OCI-LY1 (cell line): ENCODE measurements around the gene MAP3K6.

Experiments
- H2AFZ ChIP-seq: fragments of 200-600 bp; sonication (generic), shearing (Covaris generic); 2 replicates; pipeline ENCODE4 v1.6.0; 2014; ENCODE audit warnings: antibody characterized with exemption, mild to moderate bottlenecking, low read length
- H3F3A ChIP-seq: fragments of 200-600 bp; sonication (generic), shearing (Covaris generic); 2 replicates; pipeline ENCODE4 v1.6.0; 2014; ENCODE audit warnings: mild to moderate bottlenecking, antibody characterized with exemption, low read length, moderate library complexity; ENCODE audit not compliant: insufficient read depth
- H3K27ac ChIP-seq: fragments of 200-600 bp; sonication (generic); 2 replicates; pipeline ENCODE4 v1.5.1; 2014; ENCODE audit warnings: low read length, mixed run types, mild to moderate bottlenecking, low read depth; ENCODE audit not compliant: poor library complexity, severe bottlenecking
- H3K27me3 ChIP-seq: fragments of 200-600 bp; sonication (generic); 2 replicates; pipeline ENCODE4 v1.6.0; 2014; ENCODE audit warnings: antibody characterized with exemption, mild to moderate bottlenecking, low read length, moderate library complexity; ENCODE audit not compliant: insufficient read depth
- H3K36me3 ChIP-seq: fragments of 200-600 bp; sonication (generic); 2 replicates; pipeline ENCODE4 v1.6.1; 2014; ENCODE audit warnings: mild to moderate bottlenecking, antibody characterized with exemption, low read length, moderate library complexity, mixed read lengths; ENCODE audit not compliant: insufficient read depth
- H3K4me1 ChIP-seq: fragments of 200-600 bp; sonication (generic); 2 replicates; pipeline ENCODE4 v1.5.1; 2014; ENCODE audit warnings: mild to moderate bottlenecking, low read length, moderate library complexity; ENCODE audit not compliant: insufficient read depth, severe bottlenecking
- H3K4me2 ChIP-seq: fragments of 200-600 bp; sonication (generic), shearing (Covaris generic); 2 replicates; pipeline ENCODE4 v1.6.1; 2014; ENCODE audit warnings: low read length
- H3K4me3 ChIP-seq: fragments of 200-600 bp; sonication (generic); 2 replicates; pipeline ENCODE4 v1.5.1; 2014; ENCODE audit warnings: low read length, low read depth, mild to moderate bottlenecking, mixed read lengths; ENCODE audit not compliant: poor library complexity, severe bottlenecking
- H3K79me2 ChIP-seq: fragments of 200-600 bp; shearing (Covaris generic); 2 replicates; pipeline ENCODE4 v1.6.1; 2016; ENCODE audit warnings: mixed run types, low read length, mixed read lengths; ENCODE audit not compliant: insufficient read depth
- H3K9ac ChIP-seq: fragments of 200-600 bp; sonication (generic), shearing (Covaris generic); 2 replicates; pipeline ENCODE4 v1.6.1; 2014; ENCODE audit warnings: mild to moderate bottlenecking, low read length, mixed read lengths
- H3K9me2 ChIP-seq: fragments of 200-600 bp; sonication (generic), shearing (Covaris generic); 2 replicates; pipeline ENCODE4 v1.6.1; 2014; ENCODE audit warnings: low read depth, mild to moderate bottlenecking, low read length, mixed read lengths
- H3K9me3 ChIP-seq: fragments of 200-600 bp; shearing (Covaris generic); 2 replicates; pipeline ENCODE4 v1.6.1; 2014; ENCODE audit warnings: low read length, mixed read lengths
- H4K20me1 ChIP-seq: fragments of 200-600 bp; sonication (generic), shearing (Covaris generic); 2 replicates; pipeline ENCODE4 v1.6.0; 2016; ENCODE audit warnings: mild to moderate bottlenecking, low read length; ENCODE audit not compliant: insufficient read depth
- EZH2 ChIP-seq: fragments of 200-600 bp; sonication (generic), shearing (Covaris generic); IDR thresholded peaks from 2 replicates; pipeline ENCODE4 v1.8.0; 2017; ENCODE audit warnings: borderline replicate concordance, mixed run types, mild to moderate bottlenecking, antibody characterized with exemption, low read length, moderate library complexity, mixed read lengths
- TF ChIP-seq, protein P1 (sequence below): fragments of 200-600 bp; sonication (generic), shearing (Covaris generic); IDR thresholded peaks from 2 replicates; pipeline ENCODE4 v1.5.1; 2017; ENCODE audit warnings: mild to moderate bottlenecking, antibody characterized with exemption, low read length, moderate library complexity, mixed read lengths

Gene MAP3K6

DNA sequence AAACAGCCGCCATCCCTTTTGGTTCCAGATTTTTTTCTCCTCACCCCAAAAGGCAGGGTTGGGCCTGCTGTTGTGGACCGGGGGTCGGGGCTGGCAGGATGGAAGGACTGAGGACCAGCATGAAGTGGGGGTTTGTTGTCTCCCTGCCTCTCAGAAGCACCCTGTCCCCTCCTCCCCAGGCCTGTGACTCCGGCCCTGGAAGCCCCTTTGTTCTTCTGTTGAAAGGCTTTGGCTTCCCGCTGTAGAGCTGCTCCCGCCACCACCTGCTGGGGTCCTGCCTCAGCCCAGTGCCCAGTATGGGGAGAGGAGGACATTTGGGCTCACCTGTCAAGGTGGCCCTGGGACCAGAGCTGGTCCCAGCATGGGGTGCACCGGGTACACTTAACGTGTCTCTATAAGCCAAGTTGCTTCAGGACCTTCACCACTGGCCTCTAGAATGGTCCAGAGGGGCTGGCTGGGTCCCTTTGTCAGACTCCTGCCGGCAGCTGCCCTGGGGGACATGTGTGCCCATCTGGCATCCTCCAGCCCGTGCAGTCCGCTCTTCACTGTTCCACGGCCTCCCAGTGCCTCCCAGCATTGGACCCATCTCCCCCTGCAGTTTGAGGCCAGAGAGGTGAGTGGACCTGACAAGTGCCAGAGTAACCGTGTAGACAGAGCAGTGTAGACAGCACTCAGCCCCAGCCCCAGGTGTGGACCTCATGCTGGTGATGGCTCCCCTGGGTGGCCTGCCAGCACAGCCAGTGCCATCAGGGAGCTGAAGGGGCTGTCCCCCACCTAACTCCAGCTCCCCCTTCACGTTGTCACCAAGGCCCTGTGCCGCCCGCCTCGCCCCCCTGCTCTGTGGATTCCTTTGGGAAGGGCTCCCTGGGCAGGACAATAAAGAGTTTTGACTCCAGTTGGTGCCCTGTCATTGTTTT lies 31.0 kb downstream of the MAP3K6 start:
- Histone ChIP-seq H3K36me3 (peaks cover 60% of the 10 kb centered on the region), H3K27me3 (no peaks in the 10 kb centered on the region), H3K9me2 (no peaks in the 10 kb centered on the region), H3K9ac (no peak overlapping the region), H2AFZ (no peak overlapping the region), H3K79me2 (no peaks in the 10 kb centered on the region), H4K20me1 (no peaks in the 10 kb centered on the region), H3K9me3 (no peaks in the 10 kb centered on the region), H3K4me2 (no peak overlapping the region), H3K4me1 (peaks cover 7% of the 10 kb centered on the region), H3F3A (no peaks in the 10 kb centered on the region), H3K27ac (no peak overlapping the region), H3K4me3 (no peak overlapping the region)
- no peak for TF ChIP-seq EZH2
- TF ChIP-seq, protein P1, sequence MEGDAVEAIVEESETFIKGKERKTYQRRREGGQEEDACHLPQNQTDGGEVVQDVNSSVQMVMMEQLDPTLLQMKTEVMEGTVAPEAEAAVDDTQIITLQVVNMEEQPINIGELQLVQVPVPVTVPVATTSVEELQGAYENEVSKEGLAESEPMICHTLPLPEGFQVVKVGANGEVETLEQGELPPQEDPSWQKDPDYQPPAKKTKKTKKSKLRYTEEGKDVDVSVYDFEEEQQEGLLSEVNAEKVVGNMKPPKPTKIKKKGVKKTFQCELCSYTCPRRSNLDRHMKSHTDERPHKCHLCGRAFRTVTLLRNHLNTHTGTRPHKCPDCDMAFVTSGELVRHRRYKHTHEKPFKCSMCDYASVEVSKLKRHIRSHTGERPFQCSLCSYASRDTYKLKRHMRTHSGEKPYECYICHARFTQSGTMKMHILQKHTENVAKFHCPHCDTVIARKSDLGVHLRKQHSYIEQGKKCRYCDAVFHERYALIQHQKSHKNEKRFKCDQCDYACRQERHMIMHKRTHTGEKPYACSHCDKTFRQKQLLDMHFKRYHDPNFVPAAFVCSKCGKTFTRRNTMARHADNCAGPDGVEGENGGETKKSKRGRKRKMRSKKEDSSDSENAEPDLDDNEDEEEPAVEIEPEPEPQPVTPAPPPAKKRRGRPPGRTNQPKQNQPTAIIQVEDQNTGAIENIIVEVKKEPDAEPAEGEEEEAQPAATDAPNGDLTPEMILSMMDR, result no peak

DNA sequence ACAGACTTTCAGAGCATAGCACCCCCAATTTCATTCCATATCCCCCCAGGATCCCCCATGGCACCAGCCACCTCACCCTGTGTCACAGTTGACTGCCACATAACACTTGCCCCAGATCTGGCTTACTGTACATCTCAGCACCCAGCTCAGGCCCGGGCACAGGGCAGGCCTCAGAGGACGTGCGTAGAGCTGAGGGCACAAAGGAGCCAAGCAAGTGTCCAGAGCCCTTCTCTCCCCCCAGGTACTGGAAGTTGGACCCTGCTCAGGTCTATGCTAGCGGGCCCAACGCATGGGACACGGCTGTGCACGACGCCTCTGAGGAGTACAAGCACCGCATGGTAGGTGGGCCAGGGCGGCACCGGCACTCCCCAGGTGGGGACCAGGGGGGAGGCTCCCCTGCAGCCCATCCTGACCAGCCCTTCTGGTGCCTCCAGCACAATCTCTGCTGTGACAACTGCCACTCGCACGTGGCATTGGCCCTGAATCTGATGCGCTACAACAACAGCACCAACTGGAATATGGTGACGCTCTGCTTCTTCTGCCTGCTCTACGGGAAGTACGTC lies 33.0 kb downstream of the MAP3K6 start:
- no peak overlapping the region for H3K27ac ChIP-seq
- H3K79me2 ChIP-seq, result peaks cover 8% of the 10 kb centered on the region; the same call in 1 of the 2 replicates
- no peaks in the 10 kb centered on the region for H3F3A ChIP-seq
- peaks cover 7% of the 10 kb centered on the region for H3K4me1 ChIP-seq
- no peaks in the 10 kb centered on the region for H3K27me3 ChIP-seq
- no peak overlapping the region for H2AFZ ChIP-seq
- no peaks in the 10 kb centered on the region for H3K9me3 ChIP-seq
- no peaks in the 10 kb centered on the region for H4K20me1 ChIP-seq
- no peak overlapping the region for H3K4me2 ChIP-seq
- no peaks in the 10 kb centered on the region for H3K9me2 ChIP-seq
- H3K9ac ChIP-seq, result no peak overlapping the region
- no peak overlapping the region for H3K4me3 ChIP-seq
- H3K36me3 ChIP-seq, result peaks cover 69% of the 10 kb centered on the region
- TF ChIP-seq, protein P1, result no peak
- TF ChIP-seq EZH2, result no peak

DNA sequence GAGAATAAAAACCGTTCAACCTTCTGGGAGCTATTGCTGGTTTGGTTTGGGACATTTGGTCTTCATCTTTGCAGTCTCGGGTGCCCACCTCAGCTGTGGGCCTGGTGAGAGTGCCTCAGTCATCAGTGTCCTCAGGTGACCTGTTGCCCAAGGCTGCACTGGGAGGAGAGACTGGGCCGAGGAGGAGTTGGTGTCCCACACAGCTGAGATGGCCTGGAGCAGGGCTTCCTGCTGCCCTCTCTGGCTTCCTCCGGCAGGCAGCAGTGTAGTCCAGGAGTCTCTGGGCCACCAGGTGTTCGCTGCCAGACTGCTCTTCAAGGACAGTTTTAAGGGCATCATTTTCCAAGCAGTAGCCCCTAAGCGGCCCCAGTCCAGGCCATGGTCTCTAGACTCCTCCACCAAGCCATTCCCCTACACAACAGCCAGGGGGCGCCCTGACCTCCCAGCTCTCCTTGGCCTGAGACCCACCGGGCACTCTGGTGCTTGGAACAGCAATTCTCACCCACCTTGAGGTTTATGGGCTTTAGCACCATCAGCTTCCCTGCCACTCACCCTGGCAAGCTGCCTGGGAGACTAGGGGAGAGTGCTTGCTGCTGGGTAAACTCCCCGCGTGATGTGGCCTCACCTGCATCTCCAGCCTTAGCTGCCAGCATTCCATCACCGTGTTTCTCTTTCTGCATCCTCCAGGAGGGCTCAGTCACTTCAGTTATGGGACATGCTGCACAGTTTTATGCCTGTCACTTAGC lies 34.1 kb downstream of the MAP3K6 start:
- H3K9me2 ChIP-seq, result no peaks in the 10 kb centered on the region
- TF ChIP-seq EZH2, result no peak
- TF ChIP-seq, protein P1, result peak; percentile 88
- no peak overlapping the region for H3K27ac ChIP-seq
- no peak overlapping the region for H2AFZ ChIP-seq
- no peaks in the 10 kb centered on the region for H3K27me3 ChIP-seq
- H3K9me3 ChIP-seq, result no peaks in the 10 kb centered on the region
- no peaks in the 10 kb centered on the region for H4K20me1 ChIP-seq
- H3K79me2 ChIP-seq, result peaks cover 19% of the 10 kb centered on the region
- no peak overlapping the region for H3K4me2 ChIP-seq
- H3F3A ChIP-seq, result no peaks in the 10 kb centered on the region
- H3K4me1 ChIP-seq, result peaks cover 18% of the 10 kb centered on the region
- H3K36me3 ChIP-seq, result peaks cover 79% of the 10 kb centered on the region
- no peak overlapping the region for H3K4me3 ChIP-seq
- no peak overlapping the region for H3K9ac ChIP-seq
